Dermis blood vessel endothelial cell (primary cell): ENCODE results near the gene GALT. TPM values are rescaled to one million over a fixed set of nuclear protein-coding genes. Genes with fewer than 3 reads are reported as not detected.

Source experiments
- DNase-seq: peaks from one replicate; pipeline ENCODE4 v3.0.0; 2010
- total RNA-seq: library from RNA; depleted of rRNA; stranded (reverse); fragments of >200 nt; gene quantifications from 2 replicates; pipeline ENCODE4 v1.2.3, GENCODE V29; 2014

GALT gene
- total RNA-seq, 1 donor from 2014 or later: 45.3 TPM

GRCh38 chr9:34651876-34652601, 5.6 kb downstream of the GALT start, which contains the start of gene IL11RA:
Gene IL11RA (plus strand): TSS chr9:34652185. CDS start chr9:34655218, 3,033 bp downstream.
- DNase-seq: peak; percentile 88

- no peak for DNase-seq
Measured at GRCh38 chr9:34652602-34653000, 6.1 kb downstream of the GALT start.

GRCh38 chr9:34653151-34654072, 6.9 kb downstream of the GALT start:
- peak; percentile 41 for DNase-seq

- peak; percentile 17 for DNase-seq
Measured at GRCh38 chr9:34654323-34655051, 8.0 kb downstream of the GALT start.

- no peak for DNase-seq
Measured at GRCh38 chr9:34655394-34655793, 8.9 kb downstream of the GALT start.

- no peak for DNase-seq
Measured at GRCh38 chr9:34656992-34657391, 10.5 kb downstream of the GALT start.

- no peak for DNase-seq
Measured at GRCh38 chr9:34658461-34658860, 12.0 kb downstream of the GALT start.

GRCh38 chr9:34659592-34660253, 13.2 kb downstream of the GALT start:
- DNase-seq: no peak

- DNase-seq: no peak
Measured at GRCh38 chr9:34662526-34663302, 16.2 kb downstream of the GALT start, which contains the start of gene CCL27. Gene CCL27 (minus strand): TSS chr9:34662657. CDS start chr9:34662633, 24 bp downstream.

GRCh38 chr9:34663303-34663605, 16.8 kb downstream of the GALT start:
- DNase-seq: no peak

- peak; percentile 83 for DNase-seq
Measured at GRCh38 chr9:34664281-34665066, 18.0 kb downstream of the GALT start.

- no peak for DNase-seq
Measured at GRCh38 chr9:34665067-34665380, 18.5 kb downstream of the GALT start.

- DNase-seq: peak; percentile 82
Measured at GRCh38 chr9:34665381-34666250, 19.1 kb downstream of the GALT start.

GRCh38 chr9:34669809-34670562, 23.5 kb downstream of the GALT start:
- DNase-seq: no peak

GRCh38 chr9:34671307-34671706, 24.8 kb downstream of the GALT start:
- no peak for DNase-seq

- no peak for DNase-seq
Measured at GRCh38 chr9:34674440-34674839, 28.0 kb downstream of the GALT start.

- DNase-seq: peak; percentile 86
Measured at GRCh38 chr9:34675048-34675714, 28.7 kb downstream of the GALT start.

GRCh38 chr9:34675869-34676268, 29.4 kb downstream of the GALT start:
- DNase-seq: no peak

GRCh38 chr9:34684145-34684544, 37.7 kb downstream of the GALT start:
- DNase-seq: no peak
